Upper lobe of left lung (tissue), 6 donors: ENCODE data around the gene LNX1. TPM values are rescaled to one million over a fixed set of nuclear protein-coding genes. Genes with fewer than 3 reads are reported as not detected.

Experiments
- ATAC-seq, 2 donors: fragments of 200-7000 bp; cut with Tn5 transposase; one replicate each; pipeline ENCODE4 v1.9.1; 2022; ENCODE audit warnings: mild to moderate bottlenecking in 2 of 2, moderate library complexity in 2 of 2; ENCODE audit not compliant: low FRiP score in 2 of 2
- DNase-seq, 2 donors: peaks; one replicate each; pipeline ENCODE4 v3.0.0-alpha.2; 2019 to 2020
- H3K27ac ChIP-seq, 4 donors: fragments of 200-600 bp; sonication (generic); one replicate each; pipeline ENCODE4 v1.5.1; 2016 to 2019
- H3K27me3 ChIP-seq, 4 donors: fragments of 200-600 bp; sonication (generic); one replicate each; pipeline ENCODE4 v1.5.1; 2017 to 2019
- H3K36me3 ChIP-seq, 4 donors: fragments of 200-600 bp; sonication (generic); one replicate each; pipeline ENCODE4 v1.5.1; 2016 to 2019
- H3K4me1 ChIP-seq, 4 donors: fragments of 200-600 bp; sonication (generic); one replicate each; pipeline ENCODE4 v1.5.1; 2018 to 2019
- H3K4me3 ChIP-seq, 4 donors: fragments of 200-600 bp; sonication (generic); one replicate each; pipeline ENCODE4 v1.5.1; 2017 to 2019; ENCODE audit warnings: mild to moderate bottlenecking in 2 of 4, moderate library complexity in 1 of 4
- H3K9me3 ChIP-seq, 4 donors: fragments of 200-600 bp; sonication (generic); one replicate each; pipeline ENCODE4 v1.5.1; 2018 to 2019
- CTCF ChIP-seq, 6 experiments: fragments of 450-650 bp in 4 of 6; fragments of 200-600 bp in 2 of 6; sonication (generic) in 2 of 6; IDR thresholded peaks; one replicate each; pipeline ENCODE4 v1.5.1; 2016 to 2019; ENCODE audit warnings: antibody characterized with exemption in 6 of 6
- EP300 ChIP-seq, 4 donors: sonication (generic); formaldehyde crosslinking; IDR thresholded peaks; one replicate each; pipeline ENCODE4 v1.5.1; 2017; ENCODE audit warnings: antibody characterized with exemption in 4 of 4, control low read depth in 2 of 4
- POLR2A ChIP-seq, 4 donors: fragments of 450-650 bp; IDR thresholded peaks; one replicate each; pipeline ENCODE4 v1.5.1; 2016 to 2017; ENCODE audit warnings: antibody characterized with exemption in 4 of 4, mild to moderate bottlenecking in 2 of 4
- POLR2AphosphoS5 ChIP-seq, 2 donors: sonication (generic); formaldehyde crosslinking; IDR thresholded peaks; one replicate each; pipeline ENCODE4 v1.5.1; 2017; ENCODE audit warnings: antibody characterized with exemption in 2 of 2
- WGBS, 2 donors: methylation state at CpG; one replicate each; pipeline ENCODE4 v1.1.5; 2017 to 2018; 5-methylcytosine and 5-hydroxymethylcytosine counted together
- total RNA-seq, 6 donors: library from RNA; depleted of rRNA in 4 of 6; stranded (reverse); fragments of >200 nt in 4 of 6; gene quantifications; one replicate each; pipeline versions ENCODE4 v1.1.0 to v1.2.1, GENCODE V29; 2016 to 2021
- donor health status: DM: no; HTN: no; CAD: no; lungs with moderate emphysema.
- donor health status: DM: no; HTN: yes; CAD: no; lungs with severe emphysema.

LNX1 gene
- total RNA-seq, 6 donors from 2014 or later, result 2.7 to 7.3 (median 4.3) TPM

- H3K27me3 ChIP-seq, result no peaks in the 10 kb centered on the region
- H3K36me3 ChIP-seq, result no peaks in the 10 kb centered on the region
- ATAC-seq (no peak), DNase-seq (no peak)
- H3K9me3 ChIP-seq, result no peaks in the 10 kb centered on the region
- peaks cover 0 to 9% (median 7%) of the 10 kb centered on the region in 4 donors for H3K4me1 ChIP-seq
- no peak overlapping the region for H3K27ac ChIP-seq
- WGBS, 2 donors, result 92 to 93% methylated on average over 4 of the region's 4 CpGs
- H3K4me3 ChIP-seq, result no peak overlapping the region
- TF ChIP-seq EP300 (IDR thresholded peaks at IDR 0.05) (no peak), POLR2A (IDR thresholded peaks at IDR 0.05) (no peak), CTCF (IDR thresholded peaks at IDR 0.05) (no peak), POLR2AphosphoS5 (IDR thresholded peaks at IDR 0.05) (no peak)
Measured at GRCh38 chr4:53527930-53528329, 63.4 kb downstream of the LNX1 start.

- H3K4me1 ChIP-seq, result peaks cover 0 to 6% (median 3%) of the 10 kb centered on the region in 4 donors
- DNase-seq, result no peak
- WGBS, 2 donors, result 76 to 80% methylated on average over 1 of the region's 1 CpG
- no peaks in the 10 kb centered on the region for H3K9me3 ChIP-seq
- no peak overlapping the region for H3K4me3 ChIP-seq
- TF ChIP-seq POLR2A (IDR thresholded peaks at IDR 0.05) (no peak), CTCF (IDR thresholded peaks at IDR 0.05) (no peak), POLR2AphosphoS5 (IDR thresholded peaks at IDR 0.05) (no peak), EP300 (IDR thresholded peaks at IDR 0.05) (no peak)
- no peaks in the 10 kb centered on the region for H3K27me3 ChIP-seq
- H3K36me3 ChIP-seq, result no peaks in the 10 kb centered on the region
- H3K27ac ChIP-seq, result no peak overlapping the region
- ATAC-seq, result no peak
Measured at GRCh38 chr4:53527326-53527725, 64.0 kb downstream of the LNX1 start.

GRCh38 chr4:53522334-53522733, 69.0 kb downstream of the LNX1 start:
- TF ChIP-seq EP300 (IDR thresholded peaks at IDR 0.05) (no peak), CTCF (IDR thresholded peaks at IDR 0.05) (no peak)
- no peak overlapping the region for H3K27ac ChIP-seq
- ATAC-seq, result no peak

GRCh38 chr4:53520116-53520515, 71.2 kb downstream of the LNX1 start:
- no peaks in the 10 kb centered on the region for H3K9me3 ChIP-seq
- TF ChIP-seq POLR2AphosphoS5 (IDR thresholded peaks at IDR 0.05) (no peak), EP300 (IDR thresholded peaks at IDR 0.05) (no peak), POLR2A (IDR thresholded peaks at IDR 0.05) (no peak), CTCF (IDR thresholded peaks at IDR 0.05) (no peak)

More at GRCh38 chr4:53522334-53522733, 69.0 kb downstream of the LNX1 start:
- Histone ChIP-seq H3K4me1 (no peaks in the 10 kb centered on the region), H3K27me3 (no peaks in the 10 kb centered on the region), H3K36me3 (no peaks in the 10 kb centered on the region), H3K4me3 (no peak overlapping the region), H3K9me3 (no peaks in the 10 kb centered on the region)
- DNase-seq, result no peak

GRCh38 chr4:53518807-53519206, 72.5 kb downstream of the LNX1 start:
- TF ChIP-seq POLR2A (IDR thresholded peaks at IDR 0.05) (no peak), EP300 (IDR thresholded peaks at IDR 0.05) (no peak), POLR2AphosphoS5 (IDR thresholded peaks at IDR 0.05) (no peak), CTCF (IDR thresholded peaks at IDR 0.05) (no peak)
- no peaks in the 10 kb centered on the region for H3K9me3 ChIP-seq
- H3K36me3 ChIP-seq, result no peaks in the 10 kb centered on the region
- no peak overlapping the region for H3K4me3 ChIP-seq
- 93 to 96% methylated on average over 2 to 3 of the region's 3 CpGs for WGBS, 2 donors
- no peak overlapping the region for H3K27ac ChIP-seq
- ATAC-seq (no peak), DNase-seq (no peak)
- no peaks in the 10 kb centered on the region for H3K27me3 ChIP-seq
- no peaks in the 10 kb centered on the region for H3K4me1 ChIP-seq

More at GRCh38 chr4:53520116-53520515, 71.2 kb downstream of the LNX1 start:
- Histone ChIP-seq H3K27me3 (no peaks in the 10 kb centered on the region), H3K27ac (no peak overlapping the region), H3K4me1 (no peaks in the 10 kb centered on the region), H3K4me3 (no peak overlapping the region), H3K36me3 (no peaks in the 10 kb centered on the region)
- 70 to 76% methylated on average over 5 to 6 of the region's 6 CpGs for WGBS, 2 donors
- DNase-seq, result no peak
- no peak for ATAC-seq
